HFFc6 (cell line): ENCODE data around the gene DNM1. TPM values are rescaled to one million over a fixed set of nuclear protein-coding genes. Genes with fewer than 3 reads are reported as not detected.

Source experiments
- DNase-seq: peaks from one replicate; pipeline ENCODE4 v3.0.0-alpha.2; 2018
- H3K27ac Mint-ChIP-seq: 2 replicates; pipeline ENCODE4 v1.8.0; 2020; ENCODE audit warnings: mild to moderate bottlenecking, mixed read lengths
- H3K27me3 Mint-ChIP-seq: 2 replicates; pipeline ENCODE4 v1.8.0; 2021; ENCODE audit warnings: mild to moderate bottlenecking, moderate library complexity, mixed read lengths; ENCODE audit not compliant: insufficient read depth
- H3K36me3 Mint-ChIP-seq: 2 replicates; pipeline ENCODE4 v1.8.0; 2021; ENCODE audit warnings: low read depth, mixed read lengths
- H3K4me1 Mint-ChIP-seq: 2 replicates; pipeline ENCODE4 v1.8.0; 2020; ENCODE audit warnings: low read depth, mixed read lengths
- H3K4me3 Mint-ChIP-seq: 2 replicates; pipeline ENCODE4 v1.8.0; 2020; ENCODE audit warnings: mild to moderate bottlenecking, moderate library complexity, mixed read lengths
- H3K9me3 Mint-ChIP-seq: 2 replicates; pipeline ENCODE4 v1.8.0; 2020; ENCODE audit warnings: mild to moderate bottlenecking, mixed read lengths
- total RNA-seq, 6 experiments: library from RNA; stranded (reverse); fragmentation: NEBNext Ultra II Directional; extraction: Animal tissue kit (Norgen Biotek cat#: 25700); gene quantifications; 2 replicates in 1 of 6; 3 replicates in 5 of 6; pipeline ENCODE4 v1.2.3, GENCODE V29; 2021
- TF ChIP-seq, protein P1 (sequence below): fragments of 200-600 bp; sonication (generic); IDR thresholded peaks from 2 replicates; pipeline ENCODE4 v1.5.0; 2021; ENCODE audit warnings: antibody characterized with exemption, mild to moderate bottlenecking

DNM1 gene
- total RNA-seq, 6 experiments from 2014 or later = 17.4 to 38.2 (median 32.7) TPM

DNA sequence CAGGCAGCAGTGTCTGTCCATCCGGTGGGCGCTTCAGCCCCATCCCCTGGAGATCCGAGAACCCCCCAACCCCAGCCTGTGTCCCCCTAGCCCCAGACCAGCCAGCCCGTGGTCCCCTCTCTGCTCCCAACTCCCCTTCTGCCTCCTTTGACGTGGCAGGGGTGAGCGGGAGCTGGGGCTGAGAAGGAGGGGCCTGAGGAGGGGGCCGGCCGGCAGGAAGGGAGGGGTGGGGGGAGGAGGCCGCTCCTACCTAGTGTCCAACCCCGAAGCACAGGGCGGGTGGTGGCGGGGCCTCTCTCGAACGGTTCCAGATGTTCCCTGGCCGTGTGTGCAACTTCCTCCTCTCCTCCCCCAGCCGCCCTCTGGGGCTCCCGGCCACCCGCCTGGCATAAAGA, 41.7 kb downstream of the DNM1 start:
- no peaks in the 10 kb centered on the region for H3K9me3 Mint-ChIP-seq
- peak overlapping the region; percentile 92 for H3K27ac Mint-ChIP-seq
- peak; percentile 79 for DNase-seq
- H3K4me1 Mint-ChIP-seq = peaks cover 27% of the 10 kb centered on the region
- H3K4me3 Mint-ChIP-seq = peak overlapping the region; percentile 75
- TF ChIP-seq, protein P1, sequence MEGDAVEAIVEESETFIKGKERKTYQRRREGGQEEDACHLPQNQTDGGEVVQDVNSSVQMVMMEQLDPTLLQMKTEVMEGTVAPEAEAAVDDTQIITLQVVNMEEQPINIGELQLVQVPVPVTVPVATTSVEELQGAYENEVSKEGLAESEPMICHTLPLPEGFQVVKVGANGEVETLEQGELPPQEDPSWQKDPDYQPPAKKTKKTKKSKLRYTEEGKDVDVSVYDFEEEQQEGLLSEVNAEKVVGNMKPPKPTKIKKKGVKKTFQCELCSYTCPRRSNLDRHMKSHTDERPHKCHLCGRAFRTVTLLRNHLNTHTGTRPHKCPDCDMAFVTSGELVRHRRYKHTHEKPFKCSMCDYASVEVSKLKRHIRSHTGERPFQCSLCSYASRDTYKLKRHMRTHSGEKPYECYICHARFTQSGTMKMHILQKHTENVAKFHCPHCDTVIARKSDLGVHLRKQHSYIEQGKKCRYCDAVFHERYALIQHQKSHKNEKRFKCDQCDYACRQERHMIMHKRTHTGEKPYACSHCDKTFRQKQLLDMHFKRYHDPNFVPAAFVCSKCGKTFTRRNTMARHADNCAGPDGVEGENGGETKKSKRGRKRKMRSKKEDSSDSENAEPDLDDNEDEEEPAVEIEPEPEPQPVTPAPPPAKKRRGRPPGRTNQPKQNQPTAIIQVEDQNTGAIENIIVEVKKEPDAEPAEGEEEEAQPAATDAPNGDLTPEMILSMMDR = no peak
- peaks cover 5% of the 10 kb centered on the region for H3K36me3 Mint-ChIP-seq
- H3K27me3 Mint-ChIP-seq = no peaks in the 10 kb centered on the region; the same call in 1 of the 2 replicates

- H3K27me3 Mint-ChIP-seq = no peaks in the 10 kb centered on the region; the same call in 1 of the 2 replicates
- H3K27ac Mint-ChIP-seq = peak overlapping the region; percentile 92
- H3K36me3 Mint-ChIP-seq = peaks cover 7% of the 10 kb centered on the region
- no peaks in the 10 kb centered on the region for H3K9me3 Mint-ChIP-seq
- H3K4me1 Mint-ChIP-seq = peaks cover 27% of the 10 kb centered on the region
- peak; percentile 64 for DNase-seq
- TF ChIP-seq, protein P1 = no peak
- H3K4me3 Mint-ChIP-seq = peak overlapping the region; percentile 72
Measured at GRCh38 chr9:128245421-128246151, 42.4 kb downstream of the DNM1 start.

DNA sequence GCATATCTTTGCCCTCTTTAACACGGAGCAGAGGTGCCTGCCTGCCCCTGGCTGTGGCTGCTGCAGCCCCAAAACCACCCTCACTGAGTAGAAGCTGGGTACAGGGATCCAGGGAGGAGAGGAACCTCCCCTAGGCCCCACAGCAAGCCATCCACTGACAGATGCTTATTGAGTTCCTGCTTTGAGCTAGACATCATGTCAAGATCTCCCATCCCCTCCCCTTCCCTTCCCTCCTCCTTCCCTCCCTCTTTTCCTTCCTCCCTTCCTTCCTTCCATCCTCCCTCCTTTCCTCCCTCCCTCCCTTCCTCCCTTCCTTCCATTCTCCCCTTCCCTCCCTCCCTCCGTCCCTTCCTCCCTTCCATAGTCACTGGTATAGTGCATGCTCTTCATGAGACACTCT, 43.3 kb downstream of the DNM1 start:
- Mint-ChIP-seq H3K27me3 (peaks cover 3% of the 10 kb centered on the region; the same call in 1 of the 2 replicates), H3K4me1 (peaks cover 33% of the 10 kb centered on the region), H3K4me3 (no peak overlapping the region), H3K27ac (peak overlapping the region; percentile 92), H3K36me3 (peaks cover 11% of the 10 kb centered on the region), H3K9me3 (no peaks in the 10 kb centered on the region)
- TF ChIP-seq, protein P1 = no peak
- DNase-seq = no peak

DNA sequence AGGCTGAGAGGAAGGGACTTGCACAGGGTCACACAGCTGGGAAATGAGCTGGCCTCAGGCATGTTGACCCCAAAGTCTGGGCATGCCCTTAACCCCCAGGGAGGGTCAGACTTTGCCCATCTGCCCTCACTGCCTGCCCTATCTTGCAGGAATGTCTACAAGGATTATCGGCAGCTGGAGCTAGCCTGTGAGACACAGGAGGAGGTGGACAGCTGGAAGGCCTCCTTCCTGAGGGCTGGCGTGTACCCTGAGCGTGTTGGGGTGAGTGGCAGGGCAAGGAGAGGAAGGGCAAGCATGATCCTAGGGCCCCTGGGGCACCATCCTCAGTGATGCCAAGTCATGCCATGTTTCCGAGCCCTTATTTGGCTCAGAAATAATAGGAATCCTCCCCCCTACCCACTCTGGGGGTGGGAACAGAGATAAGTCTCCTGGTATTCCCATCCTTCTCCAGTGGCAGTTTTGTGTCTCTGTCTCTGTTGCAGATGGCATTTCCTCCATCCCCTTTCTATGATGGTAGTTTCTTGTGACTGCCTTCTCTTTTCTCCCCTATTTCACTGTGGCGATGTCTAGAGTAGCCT, 44.1 kb downstream of the DNM1 start:
- no peak for DNase-seq
- TF ChIP-seq, protein P1 = no peak
- peaks cover 42% of the 10 kb centered on the region for H3K4me1 Mint-ChIP-seq
- H3K27me3 Mint-ChIP-seq = peaks cover 3% of the 10 kb centered on the region; the same call in 1 of the 2 replicates
- peaks cover 20% of the 10 kb centered on the region for H3K36me3 Mint-ChIP-seq
- H3K9me3 Mint-ChIP-seq = no peaks in the 10 kb centered on the region
- H3K27ac Mint-ChIP-seq = no peak overlapping the region; the same call in 1 of the 2 replicates
- no peak overlapping the region for H3K4me3 Mint-ChIP-seq

- Mint-ChIP-seq H3K27me3 (peaks cover 5% of the 10 kb centered on the region), H3K4me3 (no peak overlapping the region), H3K27ac (no peak overlapping the region), H3K36me3 (peaks cover 20% of the 10 kb centered on the region), H3K9me3 (no peaks in the 10 kb centered on the region), H3K4me1 (peaks cover 30% of the 10 kb centered on the region)
- DNase-seq = no peak
- TF ChIP-seq, protein P1 = no peak
Measured at GRCh38 chr9:128249558-128249907, 46.4 kb downstream of the DNM1 start.
